ENCODE data around the gene ATP2C2. TPM values are rescaled to one million over a fixed set of nuclear protein-coding genes. Genes with fewer than 3 reads are reported as not detected.

The ATP2C2 gene
- total RNA-seq, 1 donor from 2014 or later: not detected

GRCh38 chr16:84373907-84374489, 5.7 kb downstream of the ATP2C2 start:
- Histone ChIP-seq H3K9ac (ENCODE audit: low read depth in 1 of 3, low read length in 3 of 3) (no peak overlapping the region), H3K4me1 (ENCODE audit: control insufficient read depth in 3 of 3, insufficient read depth in 3 of 3, low read length in 3 of 3) (no peaks in the 10 kb centered on the region), H3K4me3 (ENCODE audit: low read length in 3 of 3) (no peak overlapping the region), H3K27me3 (ENCODE audit: control insufficient read depth in 3 of 3, insufficient read depth in 3 of 3, low read length in 3 of 3) (peaks cover 19 to 37% (median 35%) of the 10 kb centered on the region in 3 donors), H3K36me3 (ENCODE audit: control insufficient read depth in 3 of 3, insufficient read depth in 3 of 3, low read length in 3 of 3) (no peaks in the 10 kb centered on the region), H3K9me3 (ENCODE audit: control insufficient read depth in 3 of 3, low read length in 3 of 3) (no peaks in the 10 kb centered on the region), H3K27ac (ENCODE audit: low read depth, low read length) (no peak overlapping the region)

- no peaks in the 10 kb centered on the region for H3K36me3 ChIP-seq (ENCODE audit: control insufficient read depth in 3 of 3, insufficient read depth in 3 of 3, low read length in 3 of 3)
- H3K9me3 ChIP-seq (ENCODE audit: control insufficient read depth in 3 of 3, low read length in 3 of 3): no peaks in the 10 kb centered on the region
- no peak overlapping the region for H3K27ac ChIP-seq (ENCODE audit: low read depth, low read length)
- H3K9ac ChIP-seq (ENCODE audit: low read depth in 1 of 3, low read length in 3 of 3): no peak overlapping the region
- peaks cover 2 to 17% (median 7%) of the 10 kb centered on the region in 3 donors for H3K27me3 ChIP-seq (ENCODE audit: control insufficient read depth in 3 of 3, insufficient read depth in 3 of 3, low read length in 3 of 3)
- no peak overlapping the region for H3K4me3 ChIP-seq (ENCODE audit: low read length in 3 of 3)
- H3K4me1 ChIP-seq (ENCODE audit: control insufficient read depth in 3 of 3, insufficient read depth in 3 of 3, low read length in 3 of 3): no peaks in the 10 kb centered on the region
These were observed 9.8 kb downstream of the ATP2C2 start for GRCh38 chr16:84378099-84378498.

DNA sequence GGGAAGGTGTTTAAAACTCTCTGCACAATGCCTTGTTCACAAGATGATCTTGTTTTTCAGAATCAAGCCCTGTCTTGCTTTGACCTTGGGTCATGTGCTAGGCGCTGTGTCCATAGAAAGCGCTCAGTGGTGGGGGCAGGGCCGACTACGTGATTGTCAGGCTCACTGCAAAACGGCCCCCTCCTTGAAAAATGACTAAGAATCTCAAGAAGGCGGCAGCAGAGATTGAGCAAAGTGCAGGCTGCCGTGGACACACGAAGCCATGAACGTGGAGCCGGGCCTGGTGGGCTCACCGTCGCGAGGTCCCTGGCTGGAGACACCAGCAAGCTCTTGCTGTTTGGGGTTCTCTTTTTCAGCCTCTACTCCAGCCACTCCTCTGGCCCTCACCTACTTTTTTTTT, 10.2 kb downstream of the ATP2C2 start:
- H3K9ac ChIP-seq (ENCODE audit: low read depth in 1 of 3, low read length in 3 of 3): no peak overlapping the region
- H3K4me3 ChIP-seq (ENCODE audit: low read length in 3 of 3): no peak overlapping the region
- no peaks in the 10 kb centered on the region for H3K4me1 ChIP-seq (ENCODE audit: control insufficient read depth in 3 of 3, insufficient read depth in 3 of 3, low read length in 3 of 3)
- no peaks in the 10 kb centered on the region for H3K36me3 ChIP-seq (ENCODE audit: control insufficient read depth in 3 of 3, insufficient read depth in 3 of 3, low read length in 3 of 3)
- H3K9me3 ChIP-seq (ENCODE audit: control insufficient read depth in 3 of 3, low read length in 3 of 3): no peaks in the 10 kb centered on the region
- H3K27me3 ChIP-seq (ENCODE audit: control insufficient read depth in 3 of 3, insufficient read depth in 3 of 3, low read length in 3 of 3): peaks cover 3 to 19% (median 7%) of the 10 kb centered on the region in 3 donors
- H3K27ac ChIP-seq (ENCODE audit: low read depth, low read length): no peak overlapping the region

DNA sequence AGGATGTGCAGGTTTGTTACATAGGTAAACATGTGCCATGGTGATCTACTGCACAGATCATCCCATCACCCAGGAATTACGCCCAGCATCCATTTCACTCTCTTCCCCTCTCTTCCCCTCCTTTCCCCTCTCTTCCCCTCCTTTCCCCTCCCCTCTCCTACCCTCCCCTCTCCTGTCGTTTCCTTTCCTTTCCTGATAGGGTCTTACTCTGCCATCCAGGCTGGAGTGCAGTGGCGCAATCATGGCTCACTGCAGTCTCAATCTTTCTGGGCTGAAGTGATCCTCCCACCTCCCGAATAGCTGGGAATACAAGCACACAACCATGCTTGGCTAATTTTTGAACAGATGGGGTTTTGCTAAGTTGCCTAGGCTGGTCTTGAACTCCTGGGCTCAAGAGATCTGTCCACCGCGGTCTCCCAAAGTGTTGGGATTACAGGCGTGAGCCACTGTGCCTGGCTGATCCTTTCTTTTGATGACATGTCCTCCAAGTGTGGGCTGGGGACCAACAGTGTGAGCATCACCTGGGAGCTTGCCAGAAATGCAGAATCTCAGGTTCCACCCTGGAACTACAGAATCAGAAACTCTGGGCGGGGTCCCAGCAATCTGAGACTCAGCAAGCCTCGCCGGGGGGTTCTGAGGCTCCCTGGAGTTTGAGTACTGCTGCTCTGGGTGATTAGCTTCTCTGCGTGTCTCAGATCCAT, 10.8 kb downstream of the ATP2C2 start:
- Histone ChIP-seq H3K9ac (ENCODE audit: low read depth in 1 of 3, low read length in 3 of 3) (no peak overlapping the region), H3K27ac (ENCODE audit: low read depth, low read length) (no peak overlapping the region), H3K4me1 (ENCODE audit: control insufficient read depth in 3 of 3, insufficient read depth in 3 of 3, low read length in 3 of 3) (no peaks in the 10 kb centered on the region), H3K36me3 (ENCODE audit: control insufficient read depth in 3 of 3, insufficient read depth in 3 of 3, low read length in 3 of 3) (no peaks in the 10 kb centered on the region), H3K9me3 (ENCODE audit: control insufficient read depth in 3 of 3, low read length in 3 of 3) (peaks cover 0 to 3% (median 2%) of the 10 kb centered on the region in 3 donors), H3K27me3 (ENCODE audit: control insufficient read depth in 3 of 3, insufficient read depth in 3 of 3, low read length in 3 of 3) (peaks cover 1 to 19% (median 3%) of the 10 kb centered on the region in 3 donors), H3K4me3 (ENCODE audit: low read length in 3 of 3) (no peak overlapping the region)

DNA sequence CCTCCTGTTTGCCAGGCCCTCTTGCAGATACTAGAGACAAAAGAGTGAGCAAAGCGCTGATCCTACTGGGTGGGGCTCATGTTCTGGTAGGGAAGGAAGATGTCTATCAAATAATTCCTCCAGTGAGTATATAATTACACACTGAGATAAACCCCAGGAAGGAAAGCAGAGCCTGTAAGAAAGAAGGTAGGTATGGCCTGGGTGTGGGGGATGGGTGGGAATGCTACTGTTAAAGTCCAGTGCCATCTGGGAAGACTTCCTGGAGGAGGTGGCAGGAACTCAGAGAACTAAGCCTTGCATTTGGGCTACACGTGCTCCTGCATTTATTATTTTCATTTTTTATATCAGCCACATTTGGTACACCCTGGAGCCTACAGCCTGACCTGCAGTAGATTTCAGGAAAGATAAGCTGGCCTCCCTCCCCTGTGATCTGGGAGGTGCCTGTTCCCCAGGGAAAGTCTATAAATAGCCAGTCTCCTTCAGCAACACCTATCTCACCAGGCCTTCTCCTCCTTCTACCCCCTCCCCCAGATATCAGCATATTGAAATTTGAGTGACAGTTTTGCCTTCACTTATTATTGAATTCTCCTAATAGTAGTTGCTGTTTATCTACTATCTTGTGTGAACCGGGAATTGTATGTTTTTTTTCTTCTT, 11.5 kb downstream of the ATP2C2 start:
- Histone ChIP-seq H3K9ac (ENCODE audit: low read depth in 1 of 3, low read length in 3 of 3) (no peak overlapping the region), H3K36me3 (ENCODE audit: control insufficient read depth in 3 of 3, insufficient read depth in 3 of 3, low read length in 3 of 3) (no peaks in the 10 kb centered on the region), H3K4me1 (ENCODE audit: control insufficient read depth in 3 of 3, insufficient read depth in 3 of 3, low read length in 3 of 3) (no peaks in the 10 kb centered on the region), H3K9me3 (ENCODE audit: control insufficient read depth in 3 of 3, low read length in 3 of 3) (peaks cover 0 to 4% (median 2%) of the 10 kb centered on the region in 3 donors), H3K27ac (ENCODE audit: low read depth, low read length) (no peak overlapping the region), H3K27me3 (ENCODE audit: control insufficient read depth in 3 of 3, insufficient read depth in 3 of 3, low read length in 3 of 3) (peaks cover 0 to 15% (median 3%) of the 10 kb centered on the region in 3 donors), H3K4me3 (ENCODE audit: low read length in 3 of 3) (no peak overlapping the region)

- no peak overlapping the region for H3K27ac ChIP-seq (ENCODE audit: low read depth, low read length)
- H3K4me3 ChIP-seq (ENCODE audit: low read length in 3 of 3): no peak overlapping the region
- no peak overlapping the region for H3K9ac ChIP-seq (ENCODE audit: low read depth in 1 of 3, low read length in 3 of 3)
- H3K36me3 ChIP-seq (ENCODE audit: control insufficient read depth in 3 of 3, insufficient read depth in 3 of 3, low read length in 3 of 3): no peaks in the 10 kb centered on the region
- peaks cover 0 to 9% (median 2%) of the 10 kb centered on the region in 3 donors for H3K9me3 ChIP-seq (ENCODE audit: control insufficient read depth in 3 of 3, low read length in 3 of 3)
- H3K27me3 ChIP-seq (ENCODE audit: control insufficient read depth in 3 of 3, insufficient read depth in 3 of 3, low read length in 3 of 3): peaks cover 0 to 15% (median 3%) of the 10 kb centered on the region in 3 donors
- H3K4me1 ChIP-seq (ENCODE audit: control insufficient read depth in 3 of 3, insufficient read depth in 3 of 3, low read length in 3 of 3): no peaks in the 10 kb centered on the region
These were observed 12.1 kb downstream of the ATP2C2 start for GRCh38 chr16:84380405-84380804.

DNA sequence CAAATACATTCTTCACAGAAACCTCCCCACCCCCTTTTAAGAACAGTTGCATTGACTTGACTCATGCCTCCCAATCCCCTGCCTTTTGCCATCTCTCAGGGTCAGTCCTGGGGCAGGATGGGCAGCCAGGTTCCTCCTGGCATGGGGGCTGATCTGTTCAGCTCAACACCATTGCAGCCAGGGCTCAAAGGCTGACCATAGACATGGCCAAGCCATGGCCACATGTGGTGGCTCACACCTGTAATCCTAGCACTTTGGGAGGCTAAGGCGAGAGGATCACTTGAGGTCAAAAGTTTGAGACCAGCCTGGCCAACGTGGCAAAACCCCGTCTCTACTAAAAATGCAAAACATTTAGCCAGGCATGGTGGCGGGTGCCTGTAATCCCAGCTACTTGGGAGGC, 14.1 kb downstream of the ATP2C2 start:
- H3K9me3 ChIP-seq (ENCODE audit: control insufficient read depth in 3 of 3, low read length in 3 of 3): peaks cover 0 to 9% (median 2%) of the 10 kb centered on the region in 3 donors

GRCh38 chr16:84383106-84383505, 14.8 kb downstream of the ATP2C2 start:
- Histone ChIP-seq H3K9me3 (ENCODE audit: control insufficient read depth in 3 of 3, low read length in 3 of 3) (peaks cover 0 to 9% (median 2%) of the 10 kb centered on the region in 3 donors), H3K36me3 (ENCODE audit: control insufficient read depth in 3 of 3, insufficient read depth in 3 of 3, low read length in 3 of 3) (no peaks in the 10 kb centered on the region), H3K27ac (ENCODE audit: low read depth, low read length) (no peak overlapping the region), H3K9ac (ENCODE audit: low read depth in 1 of 3, low read length in 3 of 3) (no peak overlapping the region), H3K4me3 (ENCODE audit: low read length in 3 of 3) (no peak overlapping the region), H3K27me3 (ENCODE audit: control insufficient read depth in 3 of 3, insufficient read depth in 3 of 3, low read length in 3 of 3) (peaks cover 0 to 11% (median 3%) of the 10 kb centered on the region in 3 donors), H3K4me1 (ENCODE audit: control insufficient read depth in 3 of 3, insufficient read depth in 3 of 3, low read length in 3 of 3) (no peaks in the 10 kb centered on the region)

More for the DNA sequence above, 14.1 kb downstream of the ATP2C2 start:
- Histone ChIP-seq H3K4me3 (ENCODE audit: low read length in 3 of 3) (no peak overlapping the region), H3K27ac (ENCODE audit: low read depth, low read length) (no peak overlapping the region), H3K36me3 (ENCODE audit: control insufficient read depth in 3 of 3, insufficient read depth in 3 of 3, low read length in 3 of 3) (no peaks in the 10 kb centered on the region), H3K9ac (ENCODE audit: low read depth in 1 of 3, low read length in 3 of 3) (no peak overlapping the region), H3K27me3 (ENCODE audit: control insufficient read depth in 3 of 3, insufficient read depth in 3 of 3, low read length in 3 of 3) (peaks cover 0 to 11% (median 3%) of the 10 kb centered on the region in 3 donors), H3K4me1 (ENCODE audit: control insufficient read depth in 3 of 3, insufficient read depth in 3 of 3, low read length in 3 of 3) (no peaks in the 10 kb centered on the region)

DNA sequence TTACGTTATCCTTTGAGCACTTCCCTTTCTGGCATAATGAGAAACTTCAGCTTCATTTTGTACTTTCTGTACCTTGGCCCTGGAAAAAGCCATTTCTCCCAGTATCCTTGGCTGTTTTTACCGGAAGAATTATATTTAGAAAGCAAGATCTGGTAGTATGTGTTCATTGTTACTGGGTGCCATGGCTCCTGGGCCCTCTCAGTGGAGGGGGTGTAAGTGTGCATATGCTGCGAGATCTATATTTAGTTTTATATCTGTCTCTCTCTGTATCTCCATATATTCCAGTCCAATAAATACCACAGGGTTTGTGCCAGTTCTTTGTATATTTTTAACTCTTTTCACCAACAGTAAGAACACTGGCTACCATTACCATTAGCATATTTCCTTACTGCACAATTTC, 17.7 kb downstream of the ATP2C2 start:
- H3K27me3 ChIP-seq (ENCODE audit: control insufficient read depth in 3 of 3, insufficient read depth in 3 of 3, low read length in 3 of 3): peaks cover under 1 to 9% (median 6%) of the 10 kb centered on the region in 3 donors
- no peak overlapping the region for H3K9ac ChIP-seq (ENCODE audit: low read depth in 1 of 3, low read length in 3 of 3)
- no peaks in the 10 kb centered on the region for H3K36me3 ChIP-seq (ENCODE audit: control insufficient read depth in 3 of 3, insufficient read depth in 3 of 3, low read length in 3 of 3)
- no peak overlapping the region for H3K27ac ChIP-seq (ENCODE audit: low read depth, low read length)
- peaks cover 0 to 9% (median 2%) of the 10 kb centered on the region in 3 donors for H3K9me3 ChIP-seq (ENCODE audit: control insufficient read depth in 3 of 3, low read length in 3 of 3)
- H3K4me1 ChIP-seq (ENCODE audit: control insufficient read depth in 3 of 3, insufficient read depth in 3 of 3, low read length in 3 of 3): no peaks in the 10 kb centered on the region
- H3K4me3 ChIP-seq (ENCODE audit: low read length in 3 of 3): no peak overlapping the region

- Histone ChIP-seq H3K27ac (ENCODE audit: low read depth, low read length) (no peak overlapping the region), H3K4me3 (ENCODE audit: low read length in 3 of 3) (no peak overlapping the region), H3K36me3 (ENCODE audit: control insufficient read depth in 3 of 3, insufficient read depth in 3 of 3, low read length in 3 of 3) (no peaks in the 10 kb centered on the region), H3K4me1 (ENCODE audit: control insufficient read depth in 3 of 3, insufficient read depth in 3 of 3, low read length in 3 of 3) (peaks cover 0 to 3% (median 0%) of the 10 kb centered on the region in 3 donors), H3K27me3 (ENCODE audit: control insufficient read depth in 3 of 3, insufficient read depth in 3 of 3, low read length in 3 of 3) (peaks cover 6 to 17% (median 11%) of the 10 kb centered on the region in 3 donors), H3K9ac (ENCODE audit: low read depth in 1 of 3, low read length in 3 of 3) (no peak overlapping the region), H3K9me3 (ENCODE audit: control insufficient read depth in 3 of 3, low read length in 3 of 3) (peaks cover 0 to 9% (median 2%) of the 10 kb centered on the region in 3 donors)
These were observed 18.7 kb downstream of the ATP2C2 start for GRCh38 chr16:84387021-84387420.
